ENCODE data around the gene RSRP1.

DNA sequence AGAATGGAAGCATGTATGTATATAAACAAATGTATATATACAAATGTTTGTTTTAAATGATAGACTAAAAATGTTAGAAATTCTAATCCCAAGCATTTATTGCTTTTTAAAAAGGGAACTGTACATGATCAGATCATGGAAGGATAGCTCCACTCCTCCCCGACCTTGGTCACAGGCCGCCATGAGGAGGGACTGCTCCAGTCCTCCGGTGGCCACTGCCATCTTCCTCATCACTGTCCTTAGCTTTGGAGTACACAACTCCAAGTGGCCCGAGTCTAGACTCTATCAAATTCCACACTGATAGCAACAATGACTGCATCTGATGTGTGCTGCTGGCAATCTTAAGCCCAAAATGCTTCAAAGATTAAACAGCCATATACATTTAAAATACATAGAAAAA is 24.6 kb downstream of the RSRP1 start:
- TF ChIP-seq CTCF (IDR thresholded peaks at IDR 0.05) (no peak), POLR2A (IDR thresholded peaks at IDR 0.05) (no peak)

All from esophagus squamous epithelium (tissue), 4 donors.